KMS-11 (cell line): ENCODE results near the gene TMCO5A.

ENCODE experiments used
- H2AFZ ChIP-seq: fragments of 200-600 bp; sonication (generic); 2 replicates; pipeline ENCODE4 v1.6.1; 2016; ENCODE audit warnings: antibody characterized with exemption, mixed run types, low read depth
- H3K27ac ChIP-seq: fragments of 200-600 bp; sonication (generic); 2 replicates; pipeline ENCODE4 v1.6.1; 2016; ENCODE audit warnings: mild to moderate bottlenecking, mixed run types
- H3K27me3 ChIP-seq: fragments of 200-600 bp; sonication (generic); 2 replicates; pipeline ENCODE4 v1.6.1; 2017; ENCODE audit warnings: mild to moderate bottlenecking, low read depth, mixed run types, moderate library complexity; ENCODE audit not compliant: insufficient read depth
- H3K36me3 ChIP-seq: fragments of 200-600 bp; sonication (generic); 2 replicates; pipeline ENCODE4 v1.6.1; 2017; ENCODE audit warnings: mild to moderate bottlenecking, mixed run types; ENCODE audit not compliant: insufficient read depth
- H3K4me1 ChIP-seq: fragments of 200-600 bp; sonication (generic); 2 replicates; pipeline ENCODE4 v1.6.1; 2016; ENCODE audit warnings: mild to moderate bottlenecking, low read depth, mixed run types; ENCODE audit not compliant: poor library complexity, severe bottlenecking
- H3K4me2 ChIP-seq: fragments of 200-600 bp; sonication (generic); 2 replicates; pipeline ENCODE4 v1.7.0; 2016; ENCODE audit warnings: mild to moderate bottlenecking, mixed run types
- H3K4me3 ChIP-seq: fragments of 200-600 bp; sonication (generic); IDR thresholded peaks from 2 replicates; pipeline ENCODE4 v1.6.1; 2017; ENCODE audit warnings: low read depth, low read length, mixed read lengths; ENCODE audit not compliant: insufficient read depth
- H3K79me2 ChIP-seq: fragments of 200-600 bp; sonication (generic); 2 replicates; pipeline ENCODE4 v1.6.1; 2016; ENCODE audit warnings: low read depth, mixed run types; ENCODE audit not compliant: insufficient read depth
- H3K9ac ChIP-seq: fragments of 200-600 bp; sonication (generic); 2 replicates; pipeline ENCODE4 v1.6.1; 2016; ENCODE audit warnings: mild to moderate bottlenecking, mixed run types
- H4K20me1 ChIP-seq: fragments of 200-600 bp; sonication (generic); 2 replicates; pipeline ENCODE4 v1.6.1; 2016; ENCODE audit warnings: mild to moderate bottlenecking, mixed run types; ENCODE audit not compliant: insufficient read depth
- TF ChIP-seq, protein P1 (sequence below): fragments of 200-600 bp; sonication (generic); conservative IDR thresholded peaks from 2 replicates; pipeline ENCODE4 v1.6.1; 2017; ENCODE audit warnings: low read depth, mild to moderate bottlenecking, antibody characterized with exemption, low read length, moderate library complexity, mixed read lengths

Gene TMCO5A

DNA sequence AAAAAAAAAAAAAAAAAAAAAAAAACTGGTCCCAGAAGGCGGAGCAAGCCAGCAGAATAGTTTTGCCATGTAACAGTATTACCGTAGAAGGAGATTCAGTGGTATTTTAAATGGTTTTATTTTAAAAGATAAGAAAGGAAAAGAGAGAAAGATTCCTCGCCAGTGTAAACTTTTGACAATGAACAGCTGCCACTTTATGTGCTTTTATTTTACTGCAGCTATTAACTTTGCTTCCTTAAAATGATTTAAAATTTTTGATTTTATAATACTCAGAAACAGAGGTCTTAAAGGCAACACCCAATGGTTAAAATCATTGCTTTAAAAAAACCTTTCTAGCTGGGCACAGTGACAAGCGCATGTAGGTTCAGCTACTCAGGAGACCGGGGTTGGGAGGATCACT lies 46.8 kb downstream of the TMCO5A start:
- TF ChIP-seq, protein P1, sequence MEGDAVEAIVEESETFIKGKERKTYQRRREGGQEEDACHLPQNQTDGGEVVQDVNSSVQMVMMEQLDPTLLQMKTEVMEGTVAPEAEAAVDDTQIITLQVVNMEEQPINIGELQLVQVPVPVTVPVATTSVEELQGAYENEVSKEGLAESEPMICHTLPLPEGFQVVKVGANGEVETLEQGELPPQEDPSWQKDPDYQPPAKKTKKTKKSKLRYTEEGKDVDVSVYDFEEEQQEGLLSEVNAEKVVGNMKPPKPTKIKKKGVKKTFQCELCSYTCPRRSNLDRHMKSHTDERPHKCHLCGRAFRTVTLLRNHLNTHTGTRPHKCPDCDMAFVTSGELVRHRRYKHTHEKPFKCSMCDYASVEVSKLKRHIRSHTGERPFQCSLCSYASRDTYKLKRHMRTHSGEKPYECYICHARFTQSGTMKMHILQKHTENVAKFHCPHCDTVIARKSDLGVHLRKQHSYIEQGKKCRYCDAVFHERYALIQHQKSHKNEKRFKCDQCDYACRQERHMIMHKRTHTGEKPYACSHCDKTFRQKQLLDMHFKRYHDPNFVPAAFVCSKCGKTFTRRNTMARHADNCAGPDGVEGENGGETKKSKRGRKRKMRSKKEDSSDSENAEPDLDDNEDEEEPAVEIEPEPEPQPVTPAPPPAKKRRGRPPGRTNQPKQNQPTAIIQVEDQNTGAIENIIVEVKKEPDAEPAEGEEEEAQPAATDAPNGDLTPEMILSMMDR, result no peak
- no peak overlapping the region for H3K4me3 ChIP-seq
- H4K20me1 ChIP-seq, result no peaks in the 10 kb centered on the region
- H3K36me3 ChIP-seq, result no peaks in the 10 kb centered on the region
- H3K27ac ChIP-seq, result no peak overlapping the region
- no peak overlapping the region for H3K4me2 ChIP-seq
- H3K79me2 ChIP-seq, result no peaks in the 10 kb centered on the region
- H2AFZ ChIP-seq, result no peak overlapping the region
- no peaks in the 10 kb centered on the region for H3K4me1 ChIP-seq
- no peak overlapping the region for H3K9ac ChIP-seq
- no peaks in the 10 kb centered on the region for H3K27me3 ChIP-seq

DNA sequence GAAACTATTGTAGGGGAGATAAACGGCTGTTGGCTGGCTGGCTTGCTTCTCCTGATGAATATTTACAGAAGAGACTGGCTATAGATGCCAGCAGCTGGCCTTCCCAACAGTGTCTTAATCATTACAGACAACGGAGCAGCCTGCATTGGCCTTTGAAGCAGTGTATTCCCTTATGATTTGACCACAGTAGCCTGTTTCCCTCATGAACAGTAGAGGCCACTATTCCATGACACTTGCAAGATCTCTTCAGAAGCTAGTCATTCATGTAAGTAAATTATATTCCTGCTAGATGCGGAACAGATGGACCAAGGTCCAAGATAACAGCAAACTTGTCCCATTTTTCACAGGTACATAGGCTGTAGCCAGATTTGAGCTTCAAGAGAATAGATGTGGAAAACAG lies 47.3 kb downstream of the TMCO5A start:
- Histone ChIP-seq H3K27me3 (no peaks in the 10 kb centered on the region), H3K27ac (no peak overlapping the region), H3K4me2 (no peak overlapping the region), H4K20me1 (no peaks in the 10 kb centered on the region), H3K79me2 (no peaks in the 10 kb centered on the region), H3K4me3 (no peak overlapping the region), H3K36me3 (no peaks in the 10 kb centered on the region), H3K9ac (no peak overlapping the region), H2AFZ (no peak overlapping the region), H3K4me1 (no peaks in the 10 kb centered on the region)
- TF ChIP-seq, protein P1, result 0 out of 2 replicates have a peak, but pooled peaks have one; percentile 25

DNA sequence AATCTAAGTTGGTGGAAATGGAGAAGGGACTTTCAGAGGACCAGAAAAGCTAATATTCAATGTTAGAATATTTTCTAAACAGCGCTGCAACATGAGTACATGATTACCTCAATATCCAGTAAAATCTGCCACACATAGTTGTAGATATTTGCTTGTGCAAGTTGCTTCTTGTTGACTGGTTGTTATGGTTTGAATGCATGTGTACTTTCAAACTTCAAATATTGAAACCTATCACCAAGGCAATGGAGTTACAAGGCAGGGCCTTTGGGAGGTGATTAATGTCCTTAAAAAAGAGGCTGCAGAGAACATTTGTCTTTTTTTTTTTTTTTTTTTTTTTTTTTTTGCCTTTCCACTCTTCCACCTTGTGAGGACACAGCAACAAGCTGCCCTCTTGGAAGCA lies 49.9 kb downstream of the TMCO5A start:
- Histone ChIP-seq H2AFZ (no peak overlapping the region), H3K27ac (no peak overlapping the region), H3K27me3 (no peaks in the 10 kb centered on the region), H3K9ac (no peak overlapping the region), H3K4me2 (no peak overlapping the region), H3K4me3 (no peak overlapping the region), H4K20me1 (no peaks in the 10 kb centered on the region), H3K4me1 (no peaks in the 10 kb centered on the region), H3K79me2 (no peaks in the 10 kb centered on the region), H3K36me3 (no peaks in the 10 kb centered on the region)
- TF ChIP-seq, protein P1, result no peak

DNA sequence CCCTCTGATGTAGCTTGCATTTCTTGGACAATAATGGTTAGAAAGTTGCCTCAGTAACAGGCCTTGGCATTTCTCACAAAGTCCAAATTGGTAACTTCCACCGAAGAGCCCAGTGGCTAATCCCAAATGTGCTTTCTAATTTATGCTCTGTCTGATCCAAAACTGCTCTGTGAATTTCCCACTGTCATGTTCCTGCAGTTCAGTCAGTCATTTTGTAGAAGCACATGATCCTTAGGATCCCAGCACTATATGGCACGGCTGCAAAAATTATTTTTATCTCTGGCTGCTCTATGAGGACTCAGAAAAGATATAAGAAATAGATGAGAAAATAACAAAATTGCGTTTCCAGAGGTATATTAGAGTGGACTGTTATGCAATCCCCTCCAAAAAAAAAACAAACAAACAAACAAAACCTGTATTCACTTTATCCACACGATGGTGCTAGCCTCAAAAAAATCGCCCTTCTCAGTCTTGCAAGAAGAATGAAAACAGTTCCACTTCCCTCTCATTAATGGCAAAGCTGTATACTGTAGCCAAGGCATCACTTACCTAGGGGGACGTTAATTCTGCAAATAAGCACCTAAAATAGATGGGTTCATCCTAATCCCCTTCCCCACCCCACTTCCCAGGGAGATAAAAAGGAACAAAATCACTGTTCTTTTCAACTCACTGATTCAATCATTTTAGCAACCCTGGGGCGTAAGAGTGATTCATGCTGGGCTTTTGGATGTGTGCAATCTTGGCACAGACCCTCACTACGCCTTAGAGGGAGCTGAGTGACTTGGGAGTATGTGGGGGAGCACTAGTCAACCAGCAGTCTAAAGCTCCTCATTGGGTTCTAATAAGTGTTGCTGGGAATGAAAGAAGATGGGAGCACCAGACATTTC lies 61.3 kb downstream of the TMCO5A start:
- Histone ChIP-seq H3K9ac (no peak overlapping the region), H3K79me2 (no peaks in the 10 kb centered on the region), H3K4me2 (no peak overlapping the region), H4K20me1 (no peaks in the 10 kb centered on the region), H3K4me3 (no peak overlapping the region), H3K27me3 (no peaks in the 10 kb centered on the region), H3K36me3 (no peaks in the 10 kb centered on the region), H3K27ac (no peak overlapping the region), H2AFZ (no peak overlapping the region), H3K4me1 (no peaks in the 10 kb centered on the region)
- TF ChIP-seq, protein P1, result peak; percentile 83
